Right atrium auricular region (tissue), 2 donors: ENCODE results near the gene THSD7B. TPM values are rescaled to one million over a fixed set of nuclear protein-coding genes. Genes with fewer than 3 reads are reported as not detected.
"Not testable (repeated sequence)": the region's sequence is repeated elsewhere in the genome, so short reads cannot be mapped to it uniquely, and the experiment has no call there.

Experiments used
- DNase-seq: peaks from one replicate; pipeline ENCODE4 v3.0.0-alpha.2; 2019; ENCODE audit warnings: low spot score
- H3K27ac ChIP-seq, 2 donors: fragments of 200-600 bp; sonication (generic); 1 replicate in 1 of 2; 2 replicates in 1 of 2; pipeline ENCODE4 v1.5.1; 2016 to 2019
- H3K27me3 ChIP-seq, 2 donors: fragments of 200-600 bp; sonication (generic); one replicate each; pipeline versions ENCODE4 v1.5.1 to v1.6.0; 2017 to 2019
- H3K36me3 ChIP-seq: fragments of 200-600 bp; sonication (generic); one replicate; pipeline ENCODE4 v1.5.1; 2016
- H3K4me1 ChIP-seq, 2 donors: fragments of 200-600 bp; sonication (generic); one replicate each; pipeline versions ENCODE4 v1.5.1 to v1.6.0; 2017 to 2019
- H3K4me3 ChIP-seq, 2 donors: fragments of 200-600 bp; sonication (generic); 1 replicate in 1 of 2; 2 replicates in 1 of 2; pipeline ENCODE4 v1.5.1; 2017 to 2019; ENCODE audit warnings: mild to moderate bottlenecking in 1 of 2, moderate library complexity in 1 of 2
- H3K9me3 ChIP-seq, 2 donors: fragments of 200-600 bp; sonication (generic); one replicate each; pipeline ENCODE4 v1.5.1; 2019
- total RNA-seq, 2 donors: library from RNA; depleted of rRNA; stranded (reverse); fragments of >200 nt; gene quantifications; one replicate each; pipeline ENCODE4 v1.1.0, GENCODE V29; 2016
- TF ChIP-seq, protein P1 (sequence below), 2 donors: fragments of 200-600 bp; sonication (generic); IDR thresholded peaks; one replicate each; pipeline ENCODE4 v1.5.1; 2019; ENCODE audit warnings: antibody characterized with exemption in 2 of 2

The THSD7B gene
- total RNA-seq, 2 donors from 2014 or later: 0.07 to 0.08 TPM

DNA sequence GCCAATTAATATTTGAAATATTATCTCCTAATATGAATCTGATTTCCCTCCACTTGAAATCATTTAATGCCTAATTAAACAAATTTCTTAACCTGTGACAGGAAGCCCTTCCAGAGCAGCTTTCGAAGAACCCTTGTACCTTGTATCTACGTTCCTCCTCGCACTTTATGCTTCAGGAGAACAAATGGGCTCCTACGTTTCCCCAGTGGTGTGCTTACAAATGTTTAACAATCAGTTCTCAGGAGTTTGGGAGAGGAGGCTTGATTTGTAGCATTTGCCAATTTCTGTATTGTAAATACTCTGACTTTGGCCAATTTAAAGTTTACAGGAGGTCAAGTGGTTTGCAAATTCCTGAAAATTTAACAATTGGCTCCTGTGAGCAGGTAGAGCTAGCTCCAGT, 327.8 kb downstream of the THSD7B start:
- no peaks in the 10 kb centered on the region for H3K9me3 ChIP-seq
- DNase-seq: no peak
- no peak overlapping the region for H3K27ac ChIP-seq
- H3K36me3 ChIP-seq: no peaks in the 10 kb centered on the region
- H3K4me3 ChIP-seq: no peak overlapping the region
- TF ChIP-seq, protein P1, sequence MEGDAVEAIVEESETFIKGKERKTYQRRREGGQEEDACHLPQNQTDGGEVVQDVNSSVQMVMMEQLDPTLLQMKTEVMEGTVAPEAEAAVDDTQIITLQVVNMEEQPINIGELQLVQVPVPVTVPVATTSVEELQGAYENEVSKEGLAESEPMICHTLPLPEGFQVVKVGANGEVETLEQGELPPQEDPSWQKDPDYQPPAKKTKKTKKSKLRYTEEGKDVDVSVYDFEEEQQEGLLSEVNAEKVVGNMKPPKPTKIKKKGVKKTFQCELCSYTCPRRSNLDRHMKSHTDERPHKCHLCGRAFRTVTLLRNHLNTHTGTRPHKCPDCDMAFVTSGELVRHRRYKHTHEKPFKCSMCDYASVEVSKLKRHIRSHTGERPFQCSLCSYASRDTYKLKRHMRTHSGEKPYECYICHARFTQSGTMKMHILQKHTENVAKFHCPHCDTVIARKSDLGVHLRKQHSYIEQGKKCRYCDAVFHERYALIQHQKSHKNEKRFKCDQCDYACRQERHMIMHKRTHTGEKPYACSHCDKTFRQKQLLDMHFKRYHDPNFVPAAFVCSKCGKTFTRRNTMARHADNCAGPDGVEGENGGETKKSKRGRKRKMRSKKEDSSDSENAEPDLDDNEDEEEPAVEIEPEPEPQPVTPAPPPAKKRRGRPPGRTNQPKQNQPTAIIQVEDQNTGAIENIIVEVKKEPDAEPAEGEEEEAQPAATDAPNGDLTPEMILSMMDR (IDR thresholded peaks at IDR 0.05): no peak
- H3K27me3 ChIP-seq: no peaks in the 10 kb centered on the region
- H3K4me1 ChIP-seq: no peaks in the 10 kb centered on the region

DNA sequence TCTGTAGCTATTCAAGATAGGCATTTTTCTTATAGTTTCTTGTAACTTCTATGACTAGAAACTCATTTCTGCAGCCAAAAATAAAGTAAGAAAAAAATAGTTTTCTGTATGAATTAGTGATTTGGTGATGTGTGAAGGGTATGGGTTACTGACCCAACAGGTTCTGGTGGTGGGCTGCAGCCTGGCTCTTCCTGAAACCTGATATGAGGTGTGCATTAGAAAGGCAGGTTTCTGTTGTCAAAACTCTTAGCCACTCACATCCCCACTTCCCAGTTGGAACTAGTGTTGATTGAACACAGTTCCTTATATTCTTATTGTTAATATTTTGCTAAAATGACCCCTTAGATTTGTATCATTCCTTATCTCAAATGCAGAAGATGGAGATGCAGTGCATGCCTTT, 330.8 kb downstream of the THSD7B start:
- no peak for DNase-seq
- Histone ChIP-seq H3K27ac (no peak overlapping the region), H3K9me3 (no peaks in the 10 kb centered on the region), H3K27me3 (no peaks in the 10 kb centered on the region), H3K36me3 (no peaks in the 10 kb centered on the region), H3K4me1 (no peaks in the 10 kb centered on the region), H3K4me3 (no peak overlapping the region)
- TF ChIP-seq, protein P1 (IDR thresholded peaks at IDR 0.05): no peak

DNA sequence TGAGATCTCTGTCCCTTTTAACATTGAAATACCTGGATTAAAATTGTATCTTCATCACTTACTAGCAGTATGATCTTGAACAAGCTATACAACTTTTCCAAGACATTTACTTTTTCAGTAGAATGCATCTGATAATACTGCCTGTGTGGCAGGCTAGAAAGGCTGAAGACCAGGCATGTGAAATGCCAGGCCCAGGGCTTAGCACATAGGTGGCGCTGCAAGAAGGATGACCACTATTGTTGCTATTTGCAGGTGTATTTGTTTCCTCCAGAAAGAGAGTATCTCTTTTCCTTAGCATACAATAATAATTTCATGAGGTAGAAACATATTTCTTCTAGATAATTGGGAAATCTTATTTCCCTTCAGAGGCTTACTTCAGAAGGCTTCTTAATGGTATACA, 331.3 kb downstream of the THSD7B start:
- Histone ChIP-seq H3K4me1 (no peaks in the 10 kb centered on the region), H3K27ac (no peak overlapping the region), H3K27me3 (no peaks in the 10 kb centered on the region), H3K9me3 (no peaks in the 10 kb centered on the region), H3K36me3 (no peaks in the 10 kb centered on the region), H3K4me3 (no peak overlapping the region)
- DNase-seq: no peak
- TF ChIP-seq, protein P1 (IDR thresholded peaks at IDR 0.05): no peak

DNA sequence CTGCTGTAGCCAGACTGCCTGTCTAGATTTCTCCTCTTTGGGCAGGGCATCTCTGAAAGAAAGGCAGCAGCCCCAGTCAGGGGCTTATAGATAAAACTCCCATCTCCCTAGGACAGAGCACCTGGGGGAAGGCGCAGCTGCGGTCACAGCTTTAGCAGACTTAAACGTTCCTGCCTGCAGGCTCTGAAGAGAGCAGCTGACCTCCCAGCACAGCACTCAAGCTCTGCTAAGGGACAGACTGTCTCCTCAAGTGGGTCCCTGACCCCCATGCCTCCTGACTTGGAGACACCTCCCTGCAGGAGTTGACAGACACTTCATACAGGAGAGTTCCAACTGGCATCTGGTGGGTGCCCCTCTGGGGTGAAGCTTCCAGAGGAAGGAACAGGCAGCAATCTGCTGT, 336.5 kb downstream of the THSD7B start:
- not testable (repeated sequence) for H3K27ac ChIP-seq, DNase-seq, H3K36me3 ChIP-seq, H3K27me3 ChIP-seq, H3K4me3 ChIP-seq, H3K9me3 ChIP-seq, H3K4me1 ChIP-seq

DNA sequence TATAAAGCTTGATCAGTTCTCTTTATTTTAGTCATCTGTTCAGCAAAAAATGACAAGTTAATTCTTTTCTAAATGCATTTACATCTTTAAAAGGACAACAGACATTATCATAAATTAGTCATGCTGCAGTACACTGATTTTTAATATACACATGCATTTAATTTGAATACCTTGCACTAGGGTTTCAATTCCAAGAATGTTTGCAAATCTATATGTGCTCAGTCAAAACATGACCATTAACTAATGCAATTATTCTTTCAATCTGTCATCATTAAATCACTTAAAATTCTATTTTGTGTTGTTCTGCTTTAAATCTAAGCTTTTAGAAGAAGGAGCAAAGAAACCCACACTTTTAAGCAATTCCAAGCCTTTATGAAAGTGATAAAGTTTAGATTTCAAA, 342.6 kb downstream of the THSD7B start:
- Histone ChIP-seq H3K36me3 (no peaks in the 10 kb centered on the region), H3K4me1 (no peaks in the 10 kb centered on the region), H3K27ac (no peak overlapping the region), H3K4me3 (no peak overlapping the region), H3K9me3 (no peaks in the 10 kb centered on the region), H3K27me3 (no peaks in the 10 kb centered on the region)
- DNase-seq: no peak
- TF ChIP-seq, protein P1 (IDR thresholded peaks at IDR 0.05): no peak

DNA sequence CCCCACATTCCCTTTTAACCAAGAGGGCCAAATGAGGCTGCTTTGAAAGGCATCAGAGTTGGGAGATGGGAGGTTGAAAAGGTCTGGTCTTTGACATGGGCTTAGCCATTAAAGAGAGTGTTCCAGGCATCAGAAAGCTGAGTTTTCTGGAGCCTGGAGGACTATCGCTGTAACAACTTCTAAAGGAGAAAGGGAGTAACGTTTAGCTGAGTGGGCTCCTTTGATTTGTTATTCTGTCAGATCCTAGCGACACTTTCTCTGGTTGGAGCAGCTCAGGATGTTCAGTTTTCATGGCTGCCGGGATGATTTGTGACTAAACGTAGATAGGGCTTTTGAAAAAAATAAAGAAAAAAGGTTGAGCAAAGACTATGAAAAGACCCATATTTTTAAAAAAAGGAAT, 346.6 kb downstream of the THSD7B start:
- Histone ChIP-seq H3K4me1 (no peaks in the 10 kb centered on the region), H3K4me3 (no peak overlapping the region), H3K9me3 (no peaks in the 10 kb centered on the region), H3K27ac (no peak overlapping the region), H3K36me3 (no peaks in the 10 kb centered on the region), H3K27me3 (no peaks in the 10 kb centered on the region)
- TF ChIP-seq, protein P1 (IDR thresholded peaks at IDR 0.05): no peak
- no peak for DNase-seq
